Amniotic epithelial cell (primary cell): ENCODE measurements around the gene EME1.
A peak's percentile ranks its signal among the peaks of the same experiment; 100 is the strongest.
"Not testable (repeated sequence)": the region's sequence is repeated elsewhere in the genome, so short reads cannot be mapped to it uniquely, and the experiment has no call there.

Source experiments
- DNase-seq: peaks from one replicate; pipeline ENCODE4 v3.0.0-alpha.2; 2010; ENCODE audit warnings: low read depth

The EME1 gene

DNA sequence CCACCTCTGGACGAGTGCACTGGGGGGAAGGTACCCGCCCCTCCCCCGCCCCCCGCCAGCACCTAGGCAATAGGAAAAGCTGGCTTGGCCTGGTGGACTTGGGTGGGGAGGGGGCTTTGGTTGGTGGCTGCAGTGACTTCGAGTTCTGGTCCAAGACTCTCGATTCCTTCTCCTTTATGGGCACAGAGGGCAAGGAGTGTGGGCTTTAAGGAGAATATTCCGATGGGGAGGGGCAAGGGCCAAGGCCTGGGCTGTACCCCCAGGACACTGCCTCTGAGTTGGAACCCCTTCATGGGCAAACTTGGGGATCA, 53.4 kb downstream of the EME1 start:
- no peak for DNase-seq

GRCh38 chr17:50426814-50427787, 54.1 kb downstream of the EME1 start:
- no peak for DNase-seq

- DNase-seq = not testable (repeated sequence)
Measured at GRCh38 chr17:50428126-50428525, 55.1 kb downstream of the EME1 start.

- peak; percentile 96 for DNase-seq
Measured at GRCh38 chr17:50428831-50429424, 55.9 kb downstream of the EME1 start.

GRCh38 chr17:50429793-50430192, 56.8 kb downstream of the EME1 start:
- DNase-seq = no peak
